ENCODE data around the gene KRTAP2-3. TPM values are rescaled to one million over a fixed set of nuclear protein-coding genes. Genes with fewer than 3 reads are reported as not detected.

The KRTAP2-3 gene
- total RNA-seq, 1 donor from 2014 or later = not detected

GRCh38 chr17:41009936-41010335 is 50.0 kb downstream of the KRTAP2-3 start:
- H3K4me3 Mint-ChIP-seq (ENCODE audit: unreplicated experiment) = no peak overlapping the region
- H3K9me3 Mint-ChIP-seq (ENCODE audit: low read depth) = no peaks in the 10 kb centered on the region
- no peaks in the 10 kb centered on the region for H3K27me3 Mint-ChIP-seq (ENCODE audit: low read depth)
- no peak for DNase-seq (ENCODE audit: low spot score)
- no peak overlapping the region for H3K27ac Mint-ChIP-seq (ENCODE audit: unreplicated experiment)
- H3K36me3 Mint-ChIP-seq (ENCODE audit: low read depth) = no peaks in the 10 kb centered on the region
- no peak for TF ChIP-seq CTCF (IDR thresholded peaks at IDR 0.05)
- peaks cover 4% of the 10 kb centered on the region for H3K4me1 Mint-ChIP-seq (ENCODE audit: low read depth)

GRCh38 chr17:41009301-41009760 is 50.6 kb downstream of the KRTAP2-3 start:
- no peak overlapping the region for H3K4me3 Mint-ChIP-seq (ENCODE audit: unreplicated experiment)
- no peak overlapping the region for H3K27ac Mint-ChIP-seq (ENCODE audit: unreplicated experiment)
- H3K36me3 Mint-ChIP-seq (ENCODE audit: low read depth) = no peaks in the 10 kb centered on the region
- H3K9me3 Mint-ChIP-seq (ENCODE audit: low read depth) = no peaks in the 10 kb centered on the region
- peaks cover 4% of the 10 kb centered on the region for H3K4me1 Mint-ChIP-seq (ENCODE audit: low read depth)
- TF ChIP-seq CTCF (IDR thresholded peaks at IDR 0.05) = no peak
- no peak for DNase-seq (ENCODE audit: low spot score)
- H3K27me3 Mint-ChIP-seq (ENCODE audit: low read depth) = peaks cover 2% of the 10 kb centered on the region

Other genes with a start within 250 kb of the KRTAP2-3 start
- 52.9 to 80.2 TPM (median 55.0 TPM) in 3 replicates for gene KRT10, start 237.5 kb downstream of the KRTAP2-3 start, total RNA-seq
- gene KRT12, start 192.9 kb downstream of the KRTAP2-3 start, total RNA-seq = not detected in 3 replicates
- gene KRT20, start 174.9 kb downstream of the KRTAP2-3 start, total RNA-seq = not detected in 3 replicates
- not detected in 3 replicates for gene KRT23, start 122.5 kb downstream of the KRTAP2-3 start, total RNA-seq
- gene KRT39, start 93.2 kb downstream of the KRTAP2-3 start, total RNA-seq = not detected in 3 replicates
- not detected in 3 replicates for gene KRT40, start 75.8 kb downstream of the KRTAP2-3 start, total RNA-seq
- gene KRTAP3-3, start 66.0 kb downstream of the KRTAP2-3 start, total RNA-seq = not detected in 3 replicates
- not detected in 3 replicates for gene KRTAP3-2, start 60.2 kb downstream of the KRTAP2-3 start, total RNA-seq
- gene KRTAP3-1, start 51.0 kb downstream of the KRTAP2-3 start, total RNA-seq = not detected in 3 replicates
- not detected in 3 replicates for gene KRTAP1-5, start 32.9 kb downstream of the KRTAP2-3 start, total RNA-seq
- not detected in 3 replicates for gene KRTAP1-4, start 29.9 kb downstream of the KRTAP2-3 start, total RNA-seq
- not detected in 3 replicates for gene KRTAP1-3, start 25.2 kb downstream of the KRTAP2-3 start, total RNA-seq
- gene KRTAP1-1, start 18.7 kb downstream of the KRTAP2-3 start, total RNA-seq = not detected in 3 replicates
- gene KRTAP2-1, start 12.8 kb downstream of the KRTAP2-3 start, total RNA-seq = not detected in 3 replicates
- not detected in 3 replicates for gene KRTAP2-2, start 4.9 kb downstream of the KRTAP2-3 start, total RNA-seq
- gene KRTAP2-4, start 5.8 kb upstream of the KRTAP2-3 start, total RNA-seq = not detected in 3 replicates
- gene KRTAP4-7, start 24.0 kb upstream of the KRTAP2-3 start, total RNA-seq = not detected in 3 replicates
- not detected in 3 replicates for gene KRTAP4-8, start 38.0 kb upstream of the KRTAP2-3 start, total RNA-seq
- not detected in 3 replicates for gene KRTAP4-16, start 42.1 kb upstream of the KRTAP2-3 start, total RNA-seq
- gene KRTAP4-9, start 45.3 kb upstream of the KRTAP2-3 start, total RNA-seq = not detected in 3 replicates
- not detected in 3 replicates for gene KRTAP4-11, start 58.3 kb upstream of the KRTAP2-3 start, total RNA-seq
- not detected in 3 replicates for gene KRTAP4-12, start 64.1 kb upstream of the KRTAP2-3 start, total RNA-seq
- gene KRTAP4-6, start 80.4 kb upstream of the KRTAP2-3 start, total RNA-seq = not detected in 3 replicates
- not detected in 3 replicates for gene KRTAP4-5, start 89.7 kb upstream of the KRTAP2-3 start, total RNA-seq
- not detected in 3 replicates for gene KRTAP4-4, start 100.6 kb upstream of the KRTAP2-3 start, total RNA-seq
- gene KRTAP4-3, start 108.1 kb upstream of the KRTAP2-3 start, total RNA-seq = not detected in 3 replicates
- not detected in 3 replicates for gene KRTAP4-2, start 118.1 kb upstream of the KRTAP2-3 start, total RNA-seq
- gene KRTAP4-1, start 124.8 kb upstream of the KRTAP2-3 start, total RNA-seq = not detected in 3 replicates
- gene KRTAP9-1, start 129.8 kb upstream of the KRTAP2-3 start, total RNA-seq = not detected in 3 replicates
- gene KRTAP9-2, start 166.5 kb upstream of the KRTAP2-3 start, total RNA-seq = not detected in 3 replicates
- not detected in 3 replicates for gene KRTAP9-3, start 172.3 kb upstream of the KRTAP2-3 start, total RNA-seq
- gene KRTAP9-8, start 177.9 kb upstream of the KRTAP2-3 start, total RNA-seq = not detected in 3 replicates
- not detected in 3 replicates for gene KRTAP9-4, start 189.6 kb upstream of the KRTAP2-3 start, total RNA-seq
- gene KRTAP9-9, start 195.3 kb upstream of the KRTAP2-3 start, total RNA-seq = not detected in 3 replicates
- gene KRTAP9-6, start 205.3 kb upstream of the KRTAP2-3 start, total RNA-seq = not detected in 3 replicates
- gene KRTAP9-7, start 215.6 kb upstream of the KRTAP2-3 start, total RNA-seq = not detected in 3 replicates
- not detected in 3 replicates for gene KRTAP29-1, start 242.7 kb upstream of the KRTAP2-3 start, total RNA-seq
- gene KRTAP16-1, start 249.2 kb upstream of the KRTAP2-3 start, total RNA-seq = not detected in 3 replicates

All from chondrocyte (in vitro differentiated cells).